Uterus (tissue), 4 donors: ENCODE data around the gene LMBR1. TPM values are rescaled to one million over a fixed set of nuclear protein-coding genes. Genes with fewer than 3 reads are reported as not detected.

Experiments used
- DNase-seq, 2 donors: peaks; one replicate each; pipeline ENCODE4 v3.0.0-alpha.2; 2019 to 2020
- H3K27ac ChIP-seq, 2 donors: fragments of 200-600 bp; sonication (generic); 1 replicate in 1 of 2; 2 replicates in 1 of 2; pipeline ENCODE4 v1.5.1; 2016 to 2018
- H3K27me3 ChIP-seq, 2 donors: fragments of 200-600 bp; sonication (generic); one replicate each; pipeline ENCODE4 v1.5.1; 2018 to 2019; ENCODE audit warnings: control low read depth in 1 of 2
- H3K36me3 ChIP-seq, 2 donors: fragments of 200-600 bp; sonication (generic); one replicate each; pipeline ENCODE4 v1.5.1; 2019; ENCODE audit warnings: control low read depth in 1 of 2
- H3K4me1 ChIP-seq, 2 donors: fragments of 200-600 bp; sonication (generic); one replicate each; pipeline ENCODE4 v1.5.1; 2018 to 2019; ENCODE audit warnings: control low read depth in 1 of 2
- H3K4me3 ChIP-seq, 2 donors: fragments of 200-600 bp; sonication (generic); 1 replicate in 1 of 2; 2 replicates in 1 of 2; pipeline ENCODE4 v1.5.1; 2018 to 2019; ENCODE audit warnings: mild to moderate bottlenecking in 1 of 2
- H3K9me3 ChIP-seq, 2 donors: fragments of 200-600 bp; sonication (generic); one replicate each; pipeline ENCODE4 v1.5.1; 2019; ENCODE audit warnings: control low read depth in 1 of 2
- CTCF ChIP-seq, 4 experiments: fragments of 200-600 bp in 2 of 4; fragments of 450-650 bp in 2 of 4; sonication (generic) in 2 of 4; IDR thresholded peaks; one replicate each; pipeline ENCODE4 v1.5.1; 2016 to 2019; ENCODE audit warnings: antibody characterized with exemption in 4 of 4, mild to moderate bottlenecking in 2 of 4, moderate library complexity in 1 of 4
- POLR2A ChIP-seq, 2 donors: fragments of 450-650 bp; IDR thresholded peaks; one replicate each; pipeline ENCODE4 v1.6.1; 2016; ENCODE audit warnings: antibody characterized with exemption in 2 of 2, mild to moderate bottlenecking in 1 of 2, moderate library complexity in 1 of 2
- intact Hi-C: fragments of 100-400 bp; cut with DNase I; formaldehyde crosslinking; loops from one replicate; pipeline ENCODE4 v1.15.1; 2023; ENCODE audit warnings: low total_unique reads
- total RNA-seq, 4 donors: library from RNA; depleted of rRNA in 3 of 4; stranded (reverse); fragments of >200 nt in 3 of 4; gene quantifications; one replicate each; pipeline versions ENCODE4 v1.1.0 to v1.2.4, GENCODE V29; 2014 to 2023
- donor health status: DM: yes; HTN: yes; CAD: no.

The LMBR1 gene
- total RNA-seq, 4 donors from 2014 or later = 54.4 to 1,378 (median 140) TPM

- Histone ChIP-seq H3K36me3 (no peaks in the 10 kb centered on the region), H3K27ac (no peak overlapping the region), H3K27me3 (no peaks in the 10 kb centered on the region), H3K4me3 (no peak overlapping the region), H3K9me3 (no peaks in the 10 kb centered on the region), H3K4me1 (no peaks in the 10 kb centered on the region)
- intact Hi-C loops = no loop called here
- no peak for DNase-seq
- no peak for TF ChIP-seq POLR2A (IDR thresholded peaks at IDR 0.05)
- no peak for TF ChIP-seq CTCF (IDR thresholded peaks at IDR 0.05)
Observed at GRCh38 chr7:156832195-156832877, 60.6 kb downstream of the LMBR1 start.

GRCh38 chr7:156829669-156830336 is 63.2 kb downstream of the LMBR1 start:
- no peak overlapping the region for H3K4me3 ChIP-seq
- H3K9me3 ChIP-seq = no peaks in the 10 kb centered on the region
- no peaks in the 10 kb centered on the region for H3K36me3 ChIP-seq
- H3K27ac ChIP-seq = no peak overlapping the region
- intact Hi-C loops = no loop called here
- DNase-seq = no peak
- no peaks in the 10 kb centered on the region for H3K4me1 ChIP-seq
- no peaks in the 10 kb centered on the region for H3K27me3 ChIP-seq
- no peak for TF ChIP-seq CTCF (IDR thresholded peaks at IDR 0.05)
- no peak for TF ChIP-seq POLR2A (IDR thresholded peaks at IDR 0.05)

- Histone ChIP-seq H3K27ac (no peak overlapping the region), H3K4me1 (no peaks in the 10 kb centered on the region), H3K27me3 (no peaks in the 10 kb centered on the region), H3K36me3 (no peaks in the 10 kb centered on the region), H3K9me3 (no peaks in the 10 kb centered on the region), H3K4me3 (no peak overlapping the region)
- no peak for DNase-seq
- TF ChIP-seq CTCF (IDR thresholded peaks at IDR 0.05) (peak in 2 of 4 experiments; percentile 19 to 39), POLR2A (IDR thresholded peaks at IDR 0.05) (no peak)
- intact Hi-C loops = no loop called here
Observed at GRCh38 chr7:156827587-156828203, 65.3 kb downstream of the LMBR1 start.

GRCh38 chr7:156823435-156823834 is 69.5 kb downstream of the LMBR1 start:
- no peaks in the 10 kb centered on the region for H3K9me3 ChIP-seq
- no peaks in the 10 kb centered on the region for H3K36me3 ChIP-seq
- no peaks in the 10 kb centered on the region for H3K4me1 ChIP-seq
- no peak overlapping the region for H3K27ac ChIP-seq
- intact Hi-C loops = no loop called here
- no peaks in the 10 kb centered on the region for H3K27me3 ChIP-seq
- DNase-seq = no peak
- TF ChIP-seq CTCF (IDR thresholded peaks at IDR 0.05) = no peak
- TF ChIP-seq POLR2A (IDR thresholded peaks at IDR 0.05) = no peak
- no peak overlapping the region for H3K4me3 ChIP-seq

GRCh38 chr7:156820445-156821063 is 72.4 kb downstream of the LMBR1 start:
- intact Hi-C loops = no loop called here
- Histone ChIP-seq H3K4me3 (no peak overlapping the region), H3K4me1 (no peaks in the 10 kb centered on the region), H3K36me3 (no peaks in the 10 kb centered on the region), H3K9me3 (no peaks in the 10 kb centered on the region), H3K27me3 (no peaks in the 10 kb centered on the region), H3K27ac (no peak overlapping the region)
- DNase-seq = no peak
- TF ChIP-seq CTCF (IDR thresholded peaks at IDR 0.05) (no peak), POLR2A (IDR thresholded peaks at IDR 0.05) (no peak)
